ENCODE measurements around the gene VAV2.

GRCh38 chr9:133876144-133876543 lies 116.0 kb downstream of the VAV2 start:
- TF ChIP-seq CTCF (IDR thresholded peaks at IDR 0.05; ENCODE audit: insufficient read depth, low read length, poor library complexity, severe bottlenecking) (peak; percentile 61), EZH2phosphoT487 (conservative IDR thresholded peaks at IDR 0.05; ENCODE audit: low read length) (no peak)
